Stimulated activated CD8-positive, alpha-beta memory T cell treated with anti-CD3 and anti-CD28 coated beads, Interleukin-15, amount 100 ng/mL, for 1 hour (primary cell): ENCODE data around the gene ANKRD52.
"Not testable (repeated sequence)": the region's sequence is repeated elsewhere in the genome, so short reads cannot be mapped to it uniquely, and the experiment has no call there.

Source experiments
- DNase-seq: peaks from one replicate; pipeline ENCODE4 v3.0.0-alpha.2; 2020; ENCODE audit warnings: low read depth

Gene ANKRD52

DNA sequence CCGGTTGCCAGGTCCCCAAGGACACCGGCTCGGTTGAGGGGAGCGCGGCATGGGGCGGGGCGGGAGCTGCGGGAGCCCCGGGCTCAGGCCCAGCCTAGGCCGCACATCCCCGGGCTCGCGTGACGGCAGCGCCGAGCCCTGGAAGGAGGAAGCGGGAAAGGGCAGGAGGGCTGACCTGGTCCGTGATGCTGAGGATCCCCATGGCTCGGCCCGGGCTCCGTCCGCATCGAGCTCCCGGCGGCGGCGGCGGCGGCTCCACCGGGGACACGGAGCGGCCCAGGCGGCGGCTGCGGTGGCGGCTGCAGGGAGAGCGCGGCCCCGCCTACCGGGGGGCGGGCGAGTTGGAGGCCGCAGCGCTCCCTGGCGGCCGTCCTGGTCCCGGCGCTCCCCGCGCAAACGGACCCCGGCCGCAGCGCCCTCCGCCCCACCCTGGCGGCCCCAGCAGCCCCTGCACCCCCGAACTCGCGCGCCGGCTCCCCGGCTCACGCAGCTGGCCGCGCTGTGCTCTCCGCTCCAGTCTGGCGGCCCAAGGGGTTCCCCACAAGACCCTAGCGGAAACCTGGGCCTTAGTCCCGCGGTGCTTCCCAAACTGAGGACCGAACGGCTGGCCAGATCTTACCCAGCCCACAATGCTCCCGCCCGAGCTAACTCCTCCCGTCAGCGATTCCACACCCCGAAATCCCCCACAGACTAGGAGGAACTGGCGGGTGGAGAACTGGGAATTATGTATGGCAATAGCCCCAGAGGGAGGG is at the start of gene ANKRD52:
Gene ANKRD52, minus strand, starts transcription at position 317 of the 752 bp plus-strand sequence. Its CDS starts 115 bp downstream, at position 202.
- peak; percentile 44 for DNase-seq

DNA sequence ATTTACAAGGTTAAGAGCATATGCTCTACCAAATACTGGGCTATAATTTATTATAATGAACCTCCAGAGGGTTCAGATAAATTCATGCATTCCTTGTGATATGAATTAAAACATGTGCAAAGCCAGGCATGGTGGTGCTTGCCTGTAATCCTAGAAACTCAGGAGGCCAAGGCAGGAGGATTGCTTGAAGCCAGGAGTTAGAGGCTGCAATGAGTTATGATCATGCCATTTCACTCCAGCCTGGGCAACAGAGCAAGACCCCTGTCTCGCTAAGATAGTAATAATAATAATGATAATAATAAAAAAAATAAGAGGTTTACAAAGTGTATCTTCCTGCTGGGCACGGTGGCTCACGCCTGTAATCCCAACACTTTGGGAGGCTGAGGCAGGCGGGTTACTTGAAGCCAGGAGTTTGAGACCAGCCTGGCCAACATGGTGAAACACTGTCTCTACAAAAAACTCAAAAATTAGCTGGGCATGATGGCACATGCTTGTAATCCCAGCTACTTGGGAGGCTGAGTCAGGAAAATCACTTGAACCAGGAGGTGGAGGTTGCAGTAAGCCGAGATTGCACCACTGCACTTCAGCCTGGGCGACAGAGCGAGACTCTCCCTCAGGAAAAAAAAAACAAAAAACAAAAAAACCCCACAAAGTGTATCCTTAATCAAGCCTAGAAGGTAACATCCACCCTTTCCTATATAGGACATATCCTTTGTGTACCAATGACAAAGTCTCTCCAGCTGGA is 49.2 kb upstream of the ANKRD52 start:
- no peak for DNase-seq

DNA sequence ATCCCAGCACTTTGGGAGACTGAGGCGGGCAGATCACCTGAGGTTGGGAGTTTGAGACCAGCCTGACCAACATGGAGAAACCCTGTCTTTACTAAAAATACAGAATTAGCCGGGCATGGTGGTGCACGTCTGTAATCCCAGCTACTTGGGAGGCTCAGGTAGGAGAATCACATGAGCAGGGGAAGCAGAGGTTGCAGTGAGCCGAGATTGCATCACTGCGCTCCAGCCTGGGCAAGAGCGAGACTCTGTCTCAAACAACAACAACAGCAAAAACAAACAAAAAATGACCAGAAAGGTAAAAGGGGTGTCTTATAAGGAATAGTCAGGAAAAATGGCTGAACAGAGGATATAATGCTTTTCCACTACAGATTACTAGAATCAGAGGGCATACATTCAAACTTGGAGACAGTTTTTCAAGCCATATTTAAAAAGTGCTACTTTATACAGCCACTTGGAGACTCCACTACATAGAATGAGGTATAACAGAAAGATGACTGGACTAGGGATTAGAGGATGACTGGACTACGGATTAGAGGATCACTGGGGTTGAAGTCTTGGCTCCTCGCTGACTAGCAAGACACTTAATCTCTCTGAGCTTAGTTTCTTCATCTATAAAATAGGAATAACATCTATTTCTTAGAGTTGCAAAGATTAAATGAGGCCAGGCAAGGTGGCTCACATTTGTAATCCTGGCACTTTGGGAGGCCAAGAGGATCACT is 46.8 kb upstream of the ANKRD52 start:
- DNase-seq = no peak

DNA sequence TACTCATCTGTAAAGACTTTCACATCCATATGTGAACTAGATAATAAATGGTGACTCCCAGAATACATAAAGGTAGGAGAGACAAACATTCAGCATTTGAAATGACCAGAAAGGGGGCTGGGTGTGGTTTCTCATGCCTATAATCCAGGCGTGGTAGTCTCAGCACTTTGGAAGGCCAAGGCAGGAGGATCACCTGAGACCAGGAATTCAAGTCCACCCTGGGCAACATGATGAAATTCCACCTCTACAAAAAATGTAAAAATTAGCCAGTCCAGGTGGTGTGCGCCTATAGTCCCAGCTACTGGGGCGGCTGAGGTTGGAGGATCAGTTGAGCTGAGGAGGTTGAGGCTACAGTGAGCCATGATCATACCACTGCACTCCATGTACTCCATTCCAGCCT is 46.1 kb upstream of the ANKRD52 start:
- DNase-seq = no peak

DNA sequence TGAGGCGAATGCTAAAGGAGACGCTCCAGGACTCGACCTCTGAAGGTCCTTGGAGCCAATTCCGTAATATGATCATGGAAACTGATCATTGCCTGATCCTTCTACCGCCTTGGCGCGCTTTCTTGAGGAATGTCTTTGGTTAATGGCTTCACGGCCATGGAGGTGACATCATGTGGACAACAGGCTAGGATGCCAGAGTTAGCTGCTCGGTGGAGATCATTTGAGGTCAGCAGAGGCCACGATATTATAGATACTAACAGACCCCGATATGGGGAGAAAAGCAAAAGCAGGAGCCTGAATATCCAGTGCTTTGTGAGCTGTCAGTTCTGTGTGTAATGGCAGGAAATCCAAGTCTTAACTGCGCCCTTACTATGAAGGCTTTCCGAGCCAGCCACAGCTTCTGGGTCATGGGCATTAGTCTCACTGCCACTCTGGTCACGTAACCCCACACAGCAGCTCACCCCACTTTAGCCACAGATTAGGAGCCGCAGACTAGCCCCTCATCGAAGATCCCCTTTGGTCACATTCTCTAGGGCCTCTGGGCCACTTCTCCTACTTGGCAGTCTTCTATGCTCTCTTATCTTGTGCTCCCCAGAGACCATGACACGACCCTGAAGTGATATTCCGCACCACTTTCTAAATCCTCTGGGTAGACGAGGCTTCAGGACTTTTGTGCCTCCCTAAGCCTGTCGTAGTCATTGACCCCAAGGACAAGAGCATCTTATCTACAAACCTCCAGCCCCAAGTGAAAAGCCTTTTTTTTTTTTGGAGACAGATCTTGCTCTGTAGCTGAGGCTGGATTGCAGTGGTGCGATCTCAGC is 42.7 kb upstream of the ANKRD52 start:
- DNase-seq = no peak

DNA sequence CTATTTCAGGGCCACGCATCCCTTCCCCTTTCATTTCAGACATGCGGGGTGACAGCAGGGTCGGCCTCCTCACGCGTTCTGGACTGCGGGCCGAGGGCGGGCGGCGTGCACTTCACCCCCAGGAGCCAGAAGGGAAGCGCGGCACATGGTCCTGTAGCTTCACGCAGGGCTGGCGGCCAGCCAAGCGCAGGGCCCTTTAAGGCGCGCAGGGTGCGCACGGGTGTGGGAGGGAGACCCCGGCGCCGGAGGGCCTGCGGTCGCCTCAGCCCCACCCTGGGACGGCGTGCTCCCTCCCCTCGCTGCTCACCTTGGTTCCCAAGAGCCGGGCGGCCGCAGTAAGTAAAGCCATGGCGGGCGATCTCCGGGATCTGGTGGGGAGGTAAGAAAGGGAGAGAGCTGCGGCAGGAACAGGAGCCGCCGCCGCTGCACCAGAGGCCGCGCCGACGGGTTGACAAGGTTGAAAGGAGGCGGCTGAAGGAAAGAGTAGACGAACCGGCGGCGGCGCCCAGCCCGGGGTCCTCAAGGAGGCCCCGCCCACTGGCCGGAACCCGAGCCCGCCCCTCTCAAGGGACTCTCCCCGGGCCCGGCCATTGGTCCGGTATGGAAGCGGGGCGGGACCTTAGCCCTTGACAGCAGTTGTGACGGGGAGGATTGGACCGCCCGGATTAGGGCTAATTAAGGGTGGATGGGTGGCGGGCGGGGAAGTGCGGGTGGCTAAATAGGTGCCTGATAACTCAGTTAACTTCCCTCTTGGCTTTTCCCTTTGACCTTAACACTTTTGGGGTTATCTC is 41.9 kb upstream of the ANKRD52 start, which contains the start of gene CS:
Gene CS, minus strand, starts transcription at position 478 of the 791 bp plus-strand sequence. Its CDS starts 129 bp downstream, at position 349.
- DNase-seq = peak; percentile 96

DNA sequence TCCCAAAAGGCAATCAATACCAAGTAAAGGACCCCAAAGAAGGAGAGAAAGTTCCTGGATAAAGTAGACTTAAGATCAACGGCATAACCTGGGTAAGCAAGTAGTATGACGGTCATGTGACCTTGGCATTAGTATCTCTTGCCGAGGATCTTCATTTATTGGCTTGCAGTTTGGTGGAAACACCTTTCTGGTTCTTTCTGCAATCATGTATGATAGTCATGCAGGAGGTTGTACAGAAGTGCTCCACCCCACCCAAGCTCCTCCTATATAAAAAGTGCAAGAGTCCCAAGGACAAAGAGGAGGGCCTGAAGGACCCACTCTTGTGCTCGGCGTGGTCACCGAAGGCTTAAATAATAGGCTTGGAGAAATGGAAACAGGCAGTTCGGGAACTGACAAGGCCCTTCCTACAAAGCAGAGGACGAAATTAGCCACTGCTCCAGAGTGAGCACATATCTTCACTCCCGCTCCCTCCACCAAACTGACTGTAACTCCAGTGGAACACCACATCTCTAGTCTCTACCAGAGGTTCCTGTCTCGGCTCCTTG is 41.2 kb upstream of the ANKRD52 start:
- no peak for DNase-seq

DNA sequence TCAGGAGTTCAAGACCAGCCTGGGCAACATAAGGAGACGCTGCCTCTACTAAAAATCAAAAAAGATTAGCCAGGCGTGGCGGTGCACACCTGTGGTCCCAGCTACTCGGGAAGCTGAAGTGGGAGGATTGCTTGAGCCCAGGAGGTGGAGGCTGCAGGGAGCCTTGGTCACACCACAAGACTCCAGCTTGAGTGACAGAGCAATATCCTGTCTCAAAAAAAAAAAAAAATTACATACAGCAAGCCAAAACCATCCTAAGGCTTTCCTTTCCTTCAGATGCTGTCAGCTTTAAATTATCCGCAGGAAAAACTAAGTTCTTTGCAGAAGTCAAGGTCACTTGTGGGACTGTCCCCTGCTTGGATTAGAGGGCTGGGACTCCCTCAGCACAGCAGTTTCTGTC is 40.6 kb upstream of the ANKRD52 start:
- DNase-seq = no peak

DNA sequence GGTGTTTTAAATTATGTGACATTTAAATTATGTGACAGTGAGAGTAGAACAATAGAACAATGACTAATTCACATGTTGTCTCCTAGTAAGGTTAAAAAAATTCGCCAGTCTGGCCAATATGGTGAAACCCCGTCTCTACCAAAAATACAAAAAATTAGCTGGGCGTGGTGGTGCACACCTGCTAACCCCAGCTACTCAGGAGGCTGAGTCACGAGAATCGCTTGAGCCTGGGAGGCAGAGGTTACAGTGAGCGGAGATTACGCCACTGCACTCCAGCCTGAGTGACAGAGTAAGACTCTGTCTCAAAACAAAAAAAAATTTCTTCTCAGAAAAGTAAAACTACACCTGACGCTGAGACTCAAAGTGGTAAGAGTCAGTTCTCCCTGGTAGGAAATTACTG is 39.2 kb upstream of the ANKRD52 start:
- DNase-seq = no peak

DNA sequence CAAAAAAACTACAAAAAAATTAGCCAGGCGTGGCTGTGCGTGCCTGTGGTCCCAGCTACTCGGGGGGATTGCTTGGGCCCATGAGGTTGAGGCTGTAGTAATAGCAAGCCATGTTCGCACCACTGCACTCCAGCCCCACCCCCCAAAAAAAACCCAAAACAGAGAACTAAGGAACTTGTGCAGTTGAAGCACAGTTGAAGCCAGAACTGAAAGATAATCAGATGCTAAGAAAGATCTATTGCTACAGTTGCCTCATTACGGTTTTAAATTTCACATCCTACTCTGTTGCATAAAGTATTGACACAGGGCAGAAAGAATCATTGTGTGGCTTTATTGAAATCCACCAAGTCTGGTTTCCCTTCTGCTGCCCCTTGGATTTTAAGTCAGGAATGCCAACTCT is 38.1 kb upstream of the ANKRD52 start:
- no peak for DNase-seq

DNA sequence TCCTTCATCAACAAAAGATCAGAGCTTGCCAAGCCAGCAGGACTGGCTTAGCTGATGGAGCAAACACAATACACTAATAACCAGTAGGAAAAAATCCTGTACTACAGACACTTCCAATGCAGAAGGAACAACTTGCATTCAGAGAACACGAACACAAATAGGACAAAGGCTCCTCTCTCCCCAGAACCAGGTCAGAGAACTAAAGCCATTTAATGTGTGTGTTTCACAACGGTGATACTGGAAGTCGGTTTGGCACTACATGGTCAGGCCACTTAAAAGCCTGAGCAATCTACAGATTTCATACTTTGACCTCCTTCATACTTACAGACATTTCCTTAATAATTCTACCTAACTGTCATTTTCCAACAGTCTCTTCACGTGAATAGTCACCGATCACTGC is 35.6 kb upstream of the ANKRD52 start:
- no peak for DNase-seq

DNA sequence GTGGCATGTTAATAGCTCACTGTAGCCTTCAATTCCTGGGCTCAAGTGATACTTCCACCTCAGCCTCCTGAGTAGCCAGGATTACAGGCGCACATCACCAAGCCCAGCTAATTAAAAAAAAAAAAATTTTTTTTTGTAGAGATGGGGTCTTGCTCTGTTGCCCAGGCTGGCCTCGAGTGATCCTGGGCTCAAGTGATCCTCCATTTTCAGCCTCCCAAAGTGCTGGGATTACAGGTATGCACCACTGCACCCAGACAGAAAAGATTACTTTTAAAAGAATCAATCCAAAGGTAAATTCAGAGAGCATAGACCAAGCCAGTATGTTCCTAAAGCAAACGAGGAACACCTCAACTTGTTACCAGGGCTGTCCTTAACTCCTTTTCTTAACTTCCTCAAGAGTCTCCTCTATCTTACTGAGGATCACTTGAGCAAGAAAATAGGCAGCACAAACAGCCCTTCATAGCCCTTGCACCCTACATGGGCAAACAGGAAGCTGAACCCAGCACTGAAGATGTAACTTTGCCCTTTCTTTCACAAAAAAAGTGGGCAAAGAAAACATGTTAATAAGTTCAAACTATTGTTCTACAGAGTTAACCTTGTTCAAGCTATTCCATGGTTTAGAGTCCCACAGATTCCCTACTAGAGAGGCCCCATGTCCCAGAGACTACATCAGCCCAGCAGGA is 30.7 kb upstream of the ANKRD52 start:
- DNase-seq = no peak

DNA sequence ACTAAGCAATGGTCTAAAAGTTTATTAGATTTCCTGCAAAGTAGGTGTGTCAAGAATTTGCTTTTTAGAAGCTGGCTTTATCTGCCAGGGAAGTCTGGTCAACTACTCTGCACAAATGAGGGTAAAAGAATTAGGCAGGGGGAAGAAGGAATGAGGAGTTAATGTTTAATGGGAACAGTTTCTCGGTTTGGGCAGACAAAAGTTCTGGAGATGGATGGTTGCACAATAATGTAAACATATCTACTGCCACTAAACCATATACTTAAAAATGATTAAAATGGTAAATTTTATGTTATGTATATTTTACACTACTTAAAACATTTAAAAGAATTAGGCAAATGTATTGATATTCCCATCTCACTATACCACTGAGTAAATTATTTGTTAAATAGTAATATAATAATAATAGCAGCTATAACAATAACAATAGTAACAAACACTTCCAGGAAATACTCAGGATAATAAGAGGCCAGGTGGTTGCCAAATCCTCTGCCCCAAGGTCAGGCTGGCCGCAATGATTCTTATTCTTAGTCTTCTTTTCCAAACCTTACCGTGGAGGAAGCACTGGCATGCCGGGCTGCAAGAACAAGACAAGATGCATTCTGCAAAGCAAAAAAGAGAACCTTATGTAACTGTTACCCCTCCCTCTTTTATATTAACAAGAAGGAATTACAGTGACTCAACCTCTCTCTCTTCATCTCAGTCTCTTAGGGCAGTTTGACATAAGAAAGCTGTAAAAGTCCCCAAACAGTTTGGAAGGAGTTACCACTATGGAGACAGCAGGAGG is 28.1 kb upstream of the ANKRD52 start:
- DNase-seq = no peak

DNA sequence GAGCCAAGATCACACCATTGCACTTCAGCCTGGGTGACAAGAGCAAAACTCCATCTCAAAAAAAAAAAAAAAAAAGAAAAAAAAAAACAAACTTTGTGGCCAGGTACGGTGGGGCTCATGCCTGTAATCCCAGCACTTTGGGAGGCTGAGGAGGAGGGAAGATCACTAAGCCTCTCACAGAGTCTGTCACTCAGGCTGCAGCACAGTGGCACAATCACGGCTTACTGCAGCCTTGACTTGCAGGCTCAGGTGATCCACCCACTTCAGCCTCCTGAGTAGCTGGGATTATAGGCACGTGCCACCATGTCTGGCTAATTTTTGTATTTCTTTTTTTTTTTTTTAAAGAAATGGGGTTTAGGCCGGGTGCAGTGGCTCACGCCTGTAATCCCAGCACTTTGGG is 26.1 kb upstream of the ANKRD52 start:
- not testable (repeated sequence) for DNase-seq

DNA sequence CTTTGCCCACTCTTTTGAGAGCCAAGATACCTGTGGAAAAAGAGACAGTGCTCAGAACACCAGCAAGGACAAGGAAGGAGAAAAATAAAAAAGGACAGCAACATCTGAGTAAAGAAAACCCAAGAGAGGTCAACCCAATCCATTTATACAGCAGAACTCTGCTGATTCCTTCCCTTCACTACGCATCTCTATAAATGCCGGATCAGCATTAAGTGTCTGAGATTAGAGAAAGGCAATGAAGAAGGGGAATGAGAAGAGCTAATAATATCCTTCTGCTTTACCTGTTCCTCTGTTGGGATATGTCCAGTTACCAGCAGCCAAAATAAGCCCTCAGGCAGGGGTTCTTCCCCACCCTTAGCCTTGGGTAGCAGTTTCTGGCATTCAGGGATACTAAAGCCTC is 24.4 kb upstream of the ANKRD52 start:
- no peak for DNase-seq

DNA sequence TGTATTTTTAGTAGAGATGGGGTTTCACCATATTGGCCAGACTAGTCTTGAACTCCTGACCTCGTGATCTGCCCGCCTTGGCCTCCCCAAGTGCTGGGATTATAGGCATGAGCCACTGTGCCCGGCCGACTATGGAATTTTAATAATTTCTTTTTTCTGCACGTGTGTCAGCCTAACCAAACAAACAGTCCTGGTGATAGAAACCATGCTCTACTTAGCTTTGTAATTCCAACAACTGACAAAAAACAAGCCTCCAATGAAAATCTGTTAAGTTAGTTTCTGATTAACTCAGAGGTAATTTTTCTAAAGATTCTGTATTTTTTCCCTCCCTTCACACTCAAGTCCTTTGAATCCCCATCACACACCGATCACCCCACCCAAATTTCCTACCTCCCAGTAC is 23.8 kb upstream of the ANKRD52 start:
- DNase-seq = no peak

DNA sequence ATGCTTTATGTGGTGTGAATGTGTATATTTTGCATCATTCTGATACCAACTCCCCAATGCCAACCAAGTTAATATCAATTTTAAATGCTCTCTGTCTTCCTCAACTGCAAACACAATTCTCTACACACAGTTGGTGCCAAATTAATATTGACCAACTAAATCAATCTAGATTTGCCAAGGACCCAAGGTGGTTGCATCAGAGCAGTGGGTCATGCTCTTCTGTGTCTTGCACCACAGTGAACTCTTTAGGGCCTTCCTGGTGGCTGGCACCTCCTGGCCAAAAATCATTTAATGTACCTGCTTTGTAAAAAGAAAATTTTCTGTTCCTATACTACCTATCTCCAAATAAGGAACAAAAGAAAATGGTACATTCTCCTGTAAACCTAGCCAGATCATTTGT is 22.7 kb upstream of the ANKRD52 start:
- no peak for DNase-seq

DNA sequence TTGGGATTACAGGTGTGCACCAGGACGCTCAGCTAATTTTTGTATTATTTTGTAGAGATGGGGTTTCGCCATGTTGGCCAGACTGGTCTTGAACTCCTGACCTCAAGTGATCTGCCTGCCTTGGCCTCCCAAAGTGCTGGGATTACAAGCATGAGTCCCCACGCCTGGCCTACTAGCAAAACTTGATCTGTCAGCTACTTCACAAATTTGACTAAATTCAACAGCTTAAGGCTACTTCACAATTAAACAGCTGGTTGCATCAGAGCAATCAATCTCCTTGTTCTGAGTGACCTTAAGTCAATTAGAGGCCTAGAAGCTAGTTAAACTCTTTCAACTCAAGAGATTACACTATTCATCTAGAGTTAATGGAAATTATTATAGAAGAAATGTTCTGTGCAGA is 20.7 kb upstream of the ANKRD52 start:
- DNase-seq = no peak

DNA sequence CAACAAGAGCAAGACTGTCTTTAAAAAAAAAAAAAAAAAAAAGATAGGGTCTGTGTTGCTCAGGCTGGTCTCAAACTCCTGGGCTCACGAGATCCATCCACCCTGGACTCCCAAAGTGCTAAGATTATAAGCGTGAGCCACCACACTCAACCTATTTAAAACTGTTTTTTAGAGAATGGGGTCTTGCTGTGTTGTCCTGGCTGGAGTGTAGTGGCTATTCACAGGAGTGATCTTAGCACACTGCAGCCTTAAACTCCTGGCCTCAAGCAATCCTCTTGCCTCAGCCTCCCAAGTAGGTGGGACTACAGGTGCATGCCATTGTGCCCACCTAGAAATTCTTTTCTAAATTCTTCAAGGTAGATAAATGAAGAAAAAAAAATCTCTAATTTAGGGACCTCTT is 16.1 kb upstream of the ANKRD52 start:
- no peak for DNase-seq
